GM21447 (cell line): ENCODE data around the gene PRPF38B.
"Not testable (repeated sequence)": the region's sequence is repeated elsewhere in the genome, so short reads cannot be mapped to it uniquely, and the experiment has no call there.

Experiments used
- ATAC-seq: cut with Tn5 transposase; IDR thresholded peaks from one replicate; pipeline ENCODE4 v1.9.1; 2021; ENCODE audit not compliant: unreplicated experiment

PRPF38B gene, protein sequence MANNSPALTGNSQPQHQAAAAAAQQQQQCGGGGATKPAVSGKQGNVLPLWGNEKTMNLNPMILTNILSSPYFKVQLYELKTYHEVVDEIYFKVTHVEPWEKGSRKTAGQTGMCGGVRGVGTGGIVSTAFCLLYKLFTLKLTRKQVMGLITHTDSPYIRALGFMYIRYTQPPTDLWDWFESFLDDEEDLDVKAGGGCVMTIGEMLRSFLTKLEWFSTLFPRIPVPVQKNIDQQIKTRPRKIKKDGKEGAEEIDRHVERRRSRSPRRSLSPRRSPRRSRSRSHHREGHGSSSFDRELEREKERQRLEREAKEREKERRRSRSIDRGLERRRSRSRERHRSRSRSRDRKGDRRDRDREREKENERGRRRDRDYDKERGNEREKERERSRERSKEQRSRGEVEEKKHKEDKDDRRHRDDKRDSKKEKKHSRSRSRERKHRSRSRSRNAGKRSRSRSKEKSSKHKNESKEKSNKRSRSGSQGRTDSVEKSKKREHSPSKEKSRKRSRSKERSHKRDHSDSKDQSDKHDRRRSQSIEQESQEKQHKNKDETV

GRCh38 chr1:108691942-108692723, at the start of gene PRPF38B:
TSS of gene PRPF38B (plus strand) at chr1:108692310. CDS start at chr1:108692592, 282 bp downstream.
- peak; percentile 90 for ATAC-seq

DNA sequence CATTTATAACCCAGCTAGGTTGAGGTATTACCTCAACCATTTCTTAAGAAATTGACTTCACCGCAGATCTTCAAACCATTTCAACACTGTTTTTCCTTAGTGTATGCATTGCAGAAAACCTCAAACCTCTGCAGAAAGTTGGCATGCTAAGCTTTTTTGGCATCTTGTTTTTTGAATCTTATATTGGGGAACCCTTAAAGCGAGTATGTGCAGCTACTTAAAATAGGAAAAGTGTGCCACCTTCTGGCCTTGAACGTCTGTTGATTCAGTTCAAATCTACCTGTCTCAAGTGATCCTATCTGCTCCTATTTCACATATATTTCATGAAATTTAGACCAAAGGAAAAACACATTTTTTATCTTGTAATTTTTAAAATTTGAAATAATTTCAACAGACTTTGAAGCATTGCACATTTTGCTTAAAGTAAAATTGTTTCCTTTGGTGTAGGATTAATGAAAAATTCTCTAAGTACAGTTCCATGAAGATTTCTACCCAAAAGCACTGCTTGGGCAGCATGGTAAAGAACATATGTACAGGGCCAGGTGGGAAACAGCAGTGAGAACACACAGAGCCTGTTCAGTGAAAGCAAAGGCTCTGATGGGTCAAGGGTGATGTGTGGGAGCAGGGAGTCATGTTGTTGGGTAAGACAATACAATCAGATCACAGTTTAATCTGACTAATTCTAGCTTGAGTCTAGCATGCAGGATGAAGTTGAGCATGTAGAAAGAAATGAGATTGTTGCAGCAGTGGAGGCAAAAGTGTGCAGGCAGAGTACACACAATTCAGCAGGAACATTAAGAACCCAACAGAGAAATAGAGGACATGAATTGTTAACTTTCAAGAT, 48.4 kb upstream of the PRPF38B start:
- no peak for ATAC-seq

- no peak for ATAC-seq
These were observed 47.1 kb upstream of the PRPF38B start for GRCh38 chr1:108644984-108645383.

DNA sequence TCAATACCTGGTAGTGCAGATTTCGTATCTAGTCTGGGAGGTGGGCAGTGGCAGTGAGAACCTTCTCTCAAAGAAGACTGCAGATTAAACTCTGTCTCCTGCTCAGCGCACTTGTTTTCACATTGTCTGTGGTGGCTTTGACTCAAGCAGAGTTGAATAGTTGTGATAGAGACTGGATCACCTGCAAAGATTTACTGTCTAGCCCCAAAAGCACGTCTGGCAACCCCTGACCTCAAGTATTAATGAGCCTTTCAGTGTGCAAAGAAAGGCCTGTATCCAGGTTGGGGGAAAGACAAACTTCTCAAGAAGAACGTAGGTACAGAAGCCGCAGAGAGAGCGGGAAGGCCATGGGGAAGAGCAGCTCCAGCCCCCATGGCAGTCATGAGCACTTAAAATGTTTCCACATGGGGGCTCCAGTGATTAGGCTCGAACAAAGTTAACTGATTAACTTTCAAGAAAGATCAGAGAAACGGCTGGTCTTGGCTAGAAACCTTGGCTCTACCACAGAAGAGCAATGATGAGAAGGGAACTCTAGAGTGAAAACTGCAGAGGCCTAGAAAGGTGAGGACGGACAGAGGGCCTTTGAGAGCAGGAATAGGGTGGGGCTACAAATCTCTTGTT, 46.4 kb upstream of the PRPF38B start:
- ATAC-seq = no peak

DNA sequence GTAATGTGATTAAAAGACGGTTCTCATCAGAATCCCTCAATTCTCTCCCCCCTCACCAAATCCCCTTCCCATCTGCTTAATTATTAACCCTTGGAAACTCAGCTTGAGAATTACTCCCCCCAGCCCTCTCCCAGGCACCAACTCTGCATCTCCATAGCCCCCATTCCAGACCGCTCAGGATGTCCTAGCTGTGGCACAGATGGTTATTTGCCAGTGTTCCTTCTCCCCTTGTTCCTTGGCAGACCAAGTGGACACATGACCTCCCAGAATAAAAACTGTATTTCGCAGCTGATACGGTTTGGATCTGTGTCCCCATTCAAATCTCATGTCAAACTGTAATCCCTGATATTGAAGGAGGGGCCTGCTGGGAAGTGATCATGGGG, 45.9 kb upstream of the PRPF38B start:
- no peak for ATAC-seq

DNA sequence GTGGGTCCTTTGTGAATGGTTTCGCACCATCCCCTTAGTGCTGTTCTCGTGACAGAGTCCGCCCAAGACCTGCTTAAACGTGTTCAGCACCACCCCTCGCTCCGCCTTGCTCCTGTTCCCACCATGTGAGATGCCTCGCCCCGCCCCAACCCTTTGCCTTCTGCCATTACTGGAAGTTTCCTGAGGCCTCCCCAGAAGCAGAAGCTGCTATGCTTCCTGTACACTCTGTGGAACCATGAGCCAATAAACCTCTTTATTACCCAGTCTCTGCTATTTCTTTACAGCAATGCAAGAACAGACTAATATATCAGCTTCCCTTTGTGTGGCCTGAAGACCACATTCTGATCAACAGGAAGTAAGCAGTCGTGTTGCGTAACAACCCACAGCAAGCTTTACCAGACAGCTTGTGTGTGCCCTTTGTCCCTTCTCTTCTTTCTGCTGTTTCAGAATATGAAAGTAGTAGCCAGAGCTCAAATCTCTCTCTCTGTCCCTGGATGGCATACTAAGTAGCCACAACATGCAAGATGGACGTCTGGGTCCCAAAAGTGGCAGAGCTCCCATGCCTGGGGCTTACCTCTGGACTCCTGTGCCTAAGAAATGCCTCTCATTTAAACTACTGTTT, 45.4 kb upstream of the PRPF38B start:
- ATAC-seq = no peak

- no peak for ATAC-seq
These were observed 38.5 kb upstream of the PRPF38B start for GRCh38 chr1:108653431-108654105.

- no peak for ATAC-seq
These were observed 34.6 kb upstream of the PRPF38B start for GRCh38 chr1:108657356-108658080.

DNA sequence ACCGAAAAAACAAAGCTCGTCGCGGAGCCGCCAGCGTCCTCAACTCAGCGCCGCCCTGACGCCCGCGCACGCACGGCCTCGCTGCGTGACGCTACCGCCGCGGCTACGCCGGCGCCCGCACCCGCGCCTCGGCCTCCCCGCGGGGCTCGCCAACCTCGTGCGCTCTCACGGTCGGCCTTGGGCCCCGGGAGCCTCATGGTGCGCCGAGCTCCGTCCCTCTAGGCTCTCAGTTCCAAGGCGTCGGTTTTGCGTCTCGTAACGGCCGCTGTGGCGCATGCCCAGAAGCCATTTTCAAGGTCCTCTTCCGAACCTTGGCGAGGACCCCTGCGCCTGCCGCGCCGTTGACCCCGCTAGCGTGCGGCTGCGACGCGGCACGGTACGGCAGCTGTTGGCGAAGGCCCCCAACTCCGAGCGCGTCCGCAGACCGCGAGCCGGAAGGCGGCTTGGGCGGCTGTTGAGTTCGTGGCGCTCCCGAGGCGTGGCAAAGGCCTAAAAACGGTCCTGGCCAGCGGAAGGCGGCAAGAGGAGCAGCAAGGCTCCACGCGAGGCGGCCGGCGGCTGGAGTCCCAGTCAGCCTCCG, 31.0 kb upstream of the PRPF38B start, which contains the start of gene HENMT1:
HENMT1 (minus strand) TSS at position 64 of the 580 bp plus-strand sequence. CDS start 1,209 bp downstream, outside the sequence.
- peak; percentile 77 for ATAC-seq

GRCh38 chr1:108663074-108663473, 29.0 kb upstream of the PRPF38B start:
- no peak for ATAC-seq

DNA sequence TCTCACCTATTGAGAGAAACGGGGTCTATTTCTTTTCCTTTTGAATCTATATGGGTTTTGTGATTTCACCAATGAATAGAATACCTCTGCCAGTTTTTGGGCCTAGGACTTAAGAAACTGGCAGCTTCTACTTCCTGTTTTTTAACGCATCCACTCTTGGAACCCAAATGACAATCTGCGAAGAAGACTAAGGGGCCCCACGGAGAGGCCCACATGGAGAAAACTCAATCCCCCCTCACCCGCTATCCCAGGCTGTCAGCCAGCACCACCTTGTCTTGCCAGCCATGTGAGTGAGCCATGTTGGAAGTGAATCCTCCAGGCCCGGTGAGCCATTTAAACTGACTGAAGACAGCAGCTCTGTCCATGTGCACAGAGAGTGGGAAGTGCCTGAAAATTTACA, 27.6 kb upstream of the PRPF38B start:
- ATAC-seq = no peak

DNA sequence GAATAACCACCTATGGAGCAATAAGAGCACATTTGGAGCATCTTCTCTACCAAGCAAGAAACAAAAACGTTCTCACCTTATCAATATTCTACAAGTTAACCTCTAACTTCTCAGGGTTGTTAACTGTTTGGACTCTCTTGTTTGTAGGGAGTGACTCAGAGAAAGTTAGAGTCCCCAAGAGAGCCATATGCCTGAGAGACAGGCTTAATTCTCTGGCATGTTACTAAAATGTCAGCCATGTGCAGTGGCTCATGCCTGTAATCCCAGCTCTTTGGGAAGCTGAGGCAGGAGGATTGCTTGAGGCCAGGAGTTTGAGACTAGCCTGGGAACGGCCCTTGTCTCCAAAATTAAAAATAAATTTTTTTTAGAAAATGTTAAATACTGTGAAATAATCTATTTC, 27.0 kb upstream of the PRPF38B start:
- no peak for ATAC-seq

- ATAC-seq = no peak
These were observed 26.3 kb upstream of the PRPF38B start for GRCh38 chr1:108665771-108666170.

- not testable (repeated sequence) for ATAC-seq
These were observed 24.7 kb upstream of the PRPF38B start for GRCh38 chr1:108667422-108667821.

DNA sequence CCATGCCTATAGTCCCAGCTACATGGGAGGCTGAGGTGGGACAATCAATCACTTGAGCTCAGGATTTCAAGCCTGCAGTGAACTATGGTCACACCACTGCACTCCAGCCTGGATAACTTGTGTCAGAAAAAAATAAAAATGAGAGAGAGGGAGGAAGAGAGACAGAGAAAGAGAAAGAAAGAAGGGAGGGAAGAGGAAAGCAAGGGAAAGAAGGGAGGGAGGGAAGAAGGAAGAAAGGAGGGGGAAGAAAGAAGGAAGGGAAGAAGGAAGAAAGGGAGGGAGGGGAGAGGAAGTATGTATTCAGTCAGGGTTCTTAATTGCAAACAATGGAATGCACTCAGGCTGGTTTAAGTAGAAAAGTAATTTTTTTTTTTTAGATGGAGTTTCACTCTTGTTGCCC, 23.3 kb upstream of the PRPF38B start:
- no peak for ATAC-seq

GRCh38 chr1:108669679-108670078, 22.4 kb upstream of the PRPF38B start:
- no peak for ATAC-seq

- no peak for ATAC-seq
These were observed 21.9 kb upstream of the PRPF38B start for GRCh38 chr1:108670131-108670773.

- ATAC-seq = no peak
These were observed 21.0 kb upstream of the PRPF38B start for GRCh38 chr1:108671143-108671542.
